Kidney glomerular epithelial cell (primary cell): ENCODE measurements around the gene NFXL1.
"Not testable (repeated sequence)": the region's sequence is repeated elsewhere in the genome, so short reads cannot be mapped to it uniquely, and the experiment has no call there.

Experiments used
- DNase-seq: peaks from one replicate; lab custom pipeline; 2025; lab: John Stamatoyannopoulos, UW

NFXL1 gene

DNA sequence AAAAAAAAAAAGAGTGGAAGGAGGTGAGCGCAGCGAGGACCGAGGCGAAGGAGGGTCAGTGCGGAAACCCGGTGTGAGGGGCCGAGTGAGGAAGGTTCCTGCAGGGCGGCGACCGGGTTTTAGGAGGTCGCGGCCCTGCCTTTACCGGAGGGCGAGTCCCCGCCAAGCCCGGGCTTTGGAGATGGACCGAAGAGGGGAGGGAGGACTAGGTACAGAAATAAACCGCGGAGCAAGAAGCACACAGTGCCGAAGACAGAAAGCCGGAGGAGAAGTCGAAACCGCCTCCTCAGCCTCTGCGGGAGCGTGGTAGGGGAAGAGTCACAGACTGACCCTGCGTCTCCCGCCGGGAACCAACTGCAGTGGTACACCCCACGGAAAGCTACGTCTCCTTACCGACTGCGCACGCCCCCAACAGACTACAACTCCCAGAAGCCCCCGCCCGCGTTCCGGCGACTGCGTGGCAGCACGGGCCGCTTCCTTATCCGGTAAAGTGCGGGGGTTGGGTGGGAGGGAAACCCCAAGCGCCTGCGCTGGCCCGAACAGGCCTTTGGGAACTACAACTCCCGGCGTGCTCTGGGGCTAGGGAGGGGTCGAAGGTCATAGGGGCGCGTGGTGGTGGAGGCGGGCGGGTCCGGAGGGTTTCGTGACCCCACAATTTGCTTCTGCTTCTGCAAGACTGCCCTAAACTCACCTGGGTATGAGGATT lies at the start of gene NFXL1:
Gene NFXL1 (minus strand): TSS at position 364 of the 706 bp plus-strand sequence. CDS start 380 bp downstream, outside the sequence.
- DNase-seq, result peak; percentile 90

DNA sequence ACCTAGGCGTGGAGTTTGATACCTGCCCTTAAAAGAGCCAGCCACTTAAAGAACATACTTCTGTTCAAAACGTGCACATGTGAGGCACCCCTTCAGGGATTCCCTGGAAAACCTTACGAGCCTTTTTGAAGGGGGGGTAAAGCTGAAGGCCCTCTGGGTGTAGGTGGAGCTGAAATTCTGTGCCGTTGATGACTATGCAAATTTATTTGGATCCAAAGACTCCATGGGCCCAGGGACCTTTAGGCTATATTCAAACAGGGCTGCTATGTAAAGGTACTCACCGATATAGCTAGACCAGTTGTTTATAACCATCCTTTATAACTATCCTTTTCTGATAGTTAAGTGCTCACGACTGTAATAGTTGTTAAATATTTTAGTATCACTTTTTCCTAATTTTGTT lies 40.3 kb upstream of the NFXL1 start:
- no peak for DNase-seq

DNA sequence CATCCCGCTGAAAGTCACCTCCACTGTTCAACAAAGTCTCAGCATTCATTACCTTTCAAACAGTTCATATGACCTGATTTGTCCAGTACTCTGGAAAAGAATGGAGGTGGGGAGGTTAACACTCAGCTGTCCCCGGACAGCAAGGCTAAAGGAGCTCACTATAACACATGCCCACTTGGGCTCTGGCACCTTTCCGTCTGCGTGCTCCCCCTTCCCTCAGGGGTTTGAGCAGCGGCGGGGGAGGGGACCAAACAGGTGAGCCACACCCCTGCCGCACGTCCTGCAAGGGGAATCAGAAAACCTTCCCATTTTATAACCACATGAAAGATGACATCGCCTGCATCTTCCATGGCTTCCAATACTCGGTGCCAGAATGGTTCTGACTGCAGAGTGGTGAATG lies 39.9 kb upstream of the NFXL1 start:
- no peak for DNase-seq

DNA sequence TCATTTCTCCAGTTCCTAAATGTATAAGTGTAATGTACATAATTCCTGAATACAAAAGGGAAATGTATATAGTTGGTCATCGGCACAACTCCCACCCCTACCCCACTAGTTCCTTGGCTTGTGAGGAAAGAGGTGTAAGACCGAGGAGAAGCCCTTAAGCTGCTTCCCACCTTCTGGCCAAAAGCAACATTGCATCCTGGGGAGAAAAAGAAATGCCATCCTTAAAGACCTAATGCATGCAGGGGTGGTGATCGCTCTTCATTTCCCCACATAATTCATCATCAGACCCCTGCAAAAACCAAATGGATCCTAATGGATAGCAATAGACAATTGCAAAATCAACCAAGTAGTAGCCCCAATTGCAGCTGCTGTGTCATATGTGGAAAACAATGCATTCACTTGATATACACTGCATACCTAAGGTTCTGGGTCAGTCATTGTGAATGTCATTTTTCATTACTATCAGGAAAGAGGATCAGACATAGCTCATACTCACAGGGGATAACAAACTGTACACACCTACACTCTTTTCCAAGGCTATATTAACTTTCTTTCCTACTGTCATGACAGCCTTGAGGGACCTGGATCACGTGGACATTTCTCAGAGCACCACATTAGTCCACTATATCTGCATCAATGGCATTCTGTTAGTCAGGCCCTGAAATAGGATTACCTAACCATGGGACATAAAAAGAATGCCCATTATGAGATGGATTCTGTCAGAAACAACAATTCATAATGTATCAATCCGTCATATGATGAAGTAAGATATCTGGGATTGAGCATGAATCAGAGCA lies 31.7 kb upstream of the NFXL1 start:
- no peak for DNase-seq

DNA sequence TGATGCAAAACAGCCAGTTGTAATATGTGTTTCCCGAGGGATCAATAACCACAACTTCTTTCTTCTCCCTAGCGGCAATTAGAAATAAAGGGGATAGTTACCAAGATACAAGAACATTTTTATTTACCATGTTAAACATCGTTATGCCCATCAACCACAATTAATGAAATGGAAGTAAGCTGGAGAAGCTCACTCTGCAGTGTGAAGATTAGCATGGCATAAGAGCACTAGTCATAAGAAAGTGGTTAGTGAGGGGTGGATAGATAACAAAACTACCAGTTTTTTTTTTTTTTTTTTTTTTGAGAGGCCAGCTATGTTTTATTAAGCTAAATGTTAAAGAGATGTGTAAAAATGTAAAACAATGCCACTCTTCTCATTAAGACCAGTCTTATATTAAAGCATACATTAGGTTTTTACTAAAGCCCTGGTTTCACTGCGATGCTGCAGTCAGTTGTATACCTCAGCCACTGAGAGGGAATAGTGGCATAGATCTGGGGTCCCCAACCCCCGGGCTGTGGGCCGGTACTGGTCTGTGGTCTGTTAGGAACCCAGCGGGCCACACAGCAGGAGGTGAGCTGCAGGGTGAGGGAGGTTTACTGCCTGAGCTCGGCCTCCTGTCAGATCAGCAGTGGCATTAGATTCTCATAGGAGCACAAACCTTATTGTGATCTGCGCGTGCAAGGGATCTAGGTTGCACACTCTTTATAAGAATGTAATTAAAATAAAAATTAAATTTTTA lies 27.9 kb upstream of the NFXL1 start:
- DNase-seq, result no peak

DNA sequence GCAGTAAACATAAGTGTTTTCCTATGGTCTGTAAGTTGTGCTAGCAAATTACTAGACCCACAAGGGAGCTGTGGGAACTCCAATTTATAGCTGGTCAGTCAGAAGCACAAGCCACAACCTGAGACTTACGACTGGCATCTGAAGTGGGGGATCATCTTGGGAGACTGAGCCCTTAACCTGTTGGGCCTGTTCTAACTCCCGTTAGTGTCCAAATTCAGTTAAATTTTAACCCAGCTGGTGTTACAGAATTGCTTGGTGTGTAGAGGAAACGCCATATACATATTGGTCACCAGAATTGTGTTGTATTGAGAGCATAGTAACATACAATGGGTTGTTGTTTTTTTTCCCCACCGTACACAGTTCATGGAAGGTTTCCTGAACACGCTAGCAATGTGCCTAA lies 25.1 kb upstream of the NFXL1 start:
- DNase-seq, result no peak

DNA sequence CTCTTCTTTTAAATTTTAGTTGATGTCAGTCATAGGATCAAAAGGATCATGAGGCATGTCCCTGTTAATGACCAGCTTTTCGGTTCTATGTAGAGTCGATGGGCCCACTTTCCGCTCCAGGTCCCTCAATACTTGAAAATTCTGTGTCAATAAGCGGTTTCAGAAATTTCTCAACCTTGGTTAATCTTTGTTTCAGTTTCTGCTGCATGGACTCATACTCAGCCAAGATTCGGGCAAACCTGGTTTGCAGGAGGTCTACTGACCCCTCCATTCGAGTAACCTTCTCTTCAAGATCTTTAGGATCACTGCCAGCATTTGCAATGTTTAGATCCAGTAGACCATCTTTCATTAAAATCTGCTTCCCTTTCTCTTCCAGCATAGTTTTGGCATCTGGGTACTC lies 22.0 kb upstream of the NFXL1 start:
- no peak for DNase-seq

DNA sequence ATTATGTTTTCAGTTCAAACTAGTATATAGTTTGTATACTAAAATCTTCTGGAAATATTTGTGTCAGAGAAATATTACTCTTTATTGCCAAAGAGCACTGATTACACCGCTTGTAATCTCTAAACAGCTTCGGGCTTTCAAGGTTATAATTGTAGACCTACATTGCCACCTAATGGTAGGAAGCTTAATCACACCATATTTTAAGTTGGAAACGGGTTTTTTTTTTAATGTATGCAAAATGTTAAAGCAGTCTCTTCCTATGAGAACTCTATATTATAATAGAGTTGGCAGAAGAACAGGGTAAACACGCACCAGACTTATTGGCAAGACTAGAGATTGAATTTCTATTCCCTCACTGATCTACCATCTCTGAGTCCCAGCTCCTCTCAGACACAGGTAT lies 19.5 kb upstream of the NFXL1 start:
- DNase-seq, result peak; percentile 24

DNA sequence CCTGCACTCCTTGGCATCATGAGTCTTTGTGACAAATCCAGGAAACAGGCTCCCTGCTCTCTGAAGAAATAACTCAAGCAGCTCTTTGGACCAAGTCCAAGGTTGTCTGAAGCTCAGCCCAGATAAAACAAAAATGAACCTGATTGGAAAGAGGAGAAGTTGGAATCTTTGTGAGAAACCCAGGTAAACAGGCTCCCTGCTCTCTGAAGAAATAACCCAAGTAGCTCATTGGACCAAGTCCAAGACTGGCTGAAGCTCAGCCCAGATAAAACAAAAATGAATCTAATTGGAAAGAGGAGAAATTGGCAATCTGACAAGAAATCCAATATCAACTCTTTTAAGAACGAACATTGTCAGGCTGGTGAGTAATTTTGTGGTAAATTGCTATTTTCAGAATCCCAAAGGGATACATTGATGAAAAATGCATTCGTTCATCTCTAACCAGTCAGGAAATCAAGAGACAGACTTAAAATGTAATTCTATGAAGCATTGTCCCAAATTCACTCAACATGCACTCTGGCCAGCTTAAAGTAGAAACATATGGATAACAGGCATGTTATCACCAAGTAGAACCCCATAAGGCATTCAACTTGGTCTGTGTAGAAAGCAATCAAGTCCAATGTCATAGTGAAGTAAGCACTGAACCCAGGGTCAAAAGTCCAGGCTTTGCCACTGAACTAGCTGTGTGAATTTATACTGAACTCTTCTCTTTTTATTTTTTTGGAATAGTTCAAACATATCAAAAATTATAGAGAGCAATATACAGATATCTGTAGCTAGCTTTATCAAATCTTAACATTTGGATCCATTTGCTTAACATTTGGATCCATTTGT lies 16.8 kb upstream of the NFXL1 start:
- no peak for DNase-seq

DNA sequence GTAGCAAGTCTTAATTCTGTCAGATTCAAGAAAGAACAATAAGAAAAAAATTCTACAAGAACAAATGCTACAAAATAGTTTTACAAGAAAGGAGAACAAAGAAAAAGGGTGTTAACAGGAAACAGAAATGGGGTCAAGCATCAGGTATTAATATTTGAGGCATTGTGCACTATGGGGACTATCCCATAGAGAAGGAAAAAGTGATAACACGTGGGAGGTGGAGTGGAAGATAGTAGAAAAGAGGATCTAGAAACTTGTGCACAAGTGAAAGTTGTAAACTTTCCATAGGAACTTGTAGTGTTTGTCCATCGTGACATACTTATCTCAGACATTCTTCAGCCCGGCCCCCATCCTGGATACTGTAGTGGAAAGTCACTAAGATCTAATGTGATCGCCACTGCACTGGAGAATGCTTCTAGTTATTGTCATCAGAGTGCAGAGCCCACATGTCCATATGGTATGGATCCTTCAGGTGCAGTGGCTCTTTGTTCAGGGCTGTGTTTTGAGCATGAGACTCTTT lies 15.4 kb upstream of the NFXL1 start:
- DNase-seq, result no peak

DNA sequence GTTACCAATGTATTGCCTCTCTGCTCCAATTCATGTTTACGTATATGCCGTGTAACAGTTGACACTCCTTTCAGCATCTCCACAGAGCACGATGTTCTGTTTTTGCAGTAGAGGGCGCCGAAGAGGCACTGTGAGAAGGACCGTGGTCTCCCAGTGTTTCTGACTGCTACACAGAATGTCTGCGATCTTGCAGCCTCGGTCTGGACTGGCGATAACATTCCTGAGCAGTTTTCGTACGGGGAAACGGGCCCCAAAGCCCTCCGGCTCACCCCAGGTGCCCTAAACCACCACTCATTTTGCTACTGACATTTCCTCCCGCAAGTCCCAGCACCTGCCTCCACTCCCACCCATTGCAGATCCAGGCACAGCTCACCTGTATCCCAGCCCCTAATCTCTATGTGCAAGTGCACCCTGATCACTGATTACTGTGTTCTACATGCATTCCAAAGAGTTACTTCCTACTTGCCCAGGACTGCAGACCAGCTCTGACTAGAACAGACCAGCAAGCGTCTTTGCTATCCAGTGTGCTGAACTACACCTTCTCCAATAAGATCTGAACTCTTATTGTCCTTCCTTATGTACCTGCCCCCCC lies 12.4 kb upstream of the NFXL1 start:
- peak; percentile 29 for DNase-seq

DNA sequence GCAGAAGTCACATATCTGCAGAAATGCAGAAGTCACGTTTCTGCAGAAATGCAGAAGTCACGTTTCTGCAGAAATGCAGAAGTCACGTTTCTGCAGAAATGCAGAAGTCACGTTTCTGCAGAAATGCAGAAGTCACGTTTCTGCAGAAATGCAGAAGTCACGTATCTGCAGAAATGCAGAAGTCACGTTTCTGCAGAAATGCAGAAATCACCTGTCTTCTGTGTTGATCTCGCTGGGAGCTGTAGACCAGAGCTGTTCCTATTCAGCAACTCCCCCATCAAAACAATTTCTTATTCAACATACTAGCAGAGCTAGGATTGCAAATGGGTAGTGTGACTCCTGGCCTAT lies 8.9 kb upstream of the NFXL1 start:
- DNase-seq, result not testable (repeated sequence)

DNA sequence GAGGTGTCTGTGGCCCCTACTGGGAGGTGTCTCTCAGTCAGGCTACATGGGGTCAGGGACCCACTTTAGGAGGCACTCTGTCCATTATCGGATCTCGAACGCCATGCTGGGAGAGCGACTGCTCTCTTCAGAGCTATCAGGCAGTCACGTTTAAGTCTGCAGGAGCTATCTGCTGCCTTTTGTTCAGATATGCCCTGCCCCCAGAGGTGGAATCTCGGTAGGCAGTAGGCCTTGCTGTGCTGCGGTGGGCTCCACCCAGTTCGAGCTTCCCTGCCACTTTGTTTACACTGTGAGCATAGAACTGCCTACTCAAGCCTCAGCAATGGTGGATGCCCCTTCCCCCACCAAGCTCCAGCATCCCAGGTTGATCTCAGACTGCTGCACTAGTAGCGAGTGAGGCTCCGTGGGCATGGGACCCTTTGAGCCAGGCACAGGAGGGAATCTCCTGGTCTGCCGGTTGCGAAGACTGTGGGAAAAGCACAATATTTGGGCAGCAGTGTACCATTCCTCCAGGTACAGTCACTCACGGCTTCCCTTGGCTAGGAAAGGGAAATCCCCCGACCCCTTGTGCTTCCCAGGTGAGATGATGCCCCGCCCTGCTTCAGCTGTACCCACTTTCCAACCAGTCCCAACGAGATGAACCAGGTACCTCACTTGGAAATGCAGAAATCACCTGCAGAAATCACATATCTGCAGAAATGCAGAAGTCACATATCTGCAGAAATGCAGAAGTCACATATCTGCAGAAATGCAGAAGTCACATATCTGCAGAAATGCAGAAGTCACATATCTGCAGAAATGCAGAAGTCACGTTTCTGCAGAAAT lies 8.3 kb upstream of the NFXL1 start:
- DNase-seq, result not testable (repeated sequence)

DNA sequence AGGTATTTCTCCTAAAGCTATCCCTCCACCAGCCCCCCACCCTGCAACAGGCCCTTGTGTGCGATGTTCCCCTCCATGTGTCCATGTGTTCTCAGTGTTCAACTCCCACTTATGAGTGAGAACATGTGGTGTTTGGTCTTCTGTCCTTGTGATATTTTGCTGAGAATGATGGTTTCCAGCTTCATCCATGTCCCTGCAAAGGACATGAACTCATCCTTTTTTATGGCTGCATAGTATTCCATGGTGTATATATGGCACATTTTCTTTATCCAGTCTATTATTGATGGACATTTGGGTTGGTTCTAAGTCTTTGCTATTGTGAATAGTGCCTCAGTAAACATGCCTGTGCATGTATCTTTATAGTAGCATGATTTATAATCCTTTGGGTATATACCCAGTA lies 2.8 kb upstream of the NFXL1 start:
- DNase-seq, result not testable (repeated sequence)

DNA sequence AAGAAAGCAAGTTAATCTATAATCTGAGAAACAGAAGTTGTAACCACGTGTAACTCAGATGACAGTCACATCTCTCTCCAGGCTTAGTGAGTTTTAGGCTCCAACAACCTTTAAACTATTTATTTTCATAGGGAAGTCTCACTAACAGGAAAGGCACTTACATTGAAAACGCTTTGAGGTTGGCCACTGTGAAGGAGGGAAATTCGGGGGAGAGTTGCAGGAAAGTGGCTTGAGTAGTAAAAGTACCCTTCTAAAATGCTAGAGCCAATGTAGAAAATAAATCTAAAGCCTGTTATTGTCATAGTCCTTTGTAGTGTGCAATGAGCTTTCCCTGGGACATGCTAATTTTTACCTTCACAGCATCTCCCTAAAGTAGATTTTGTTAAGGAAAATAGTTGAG lies 995 bp upstream of the NFXL1 start:
- no peak for DNase-seq

DNA sequence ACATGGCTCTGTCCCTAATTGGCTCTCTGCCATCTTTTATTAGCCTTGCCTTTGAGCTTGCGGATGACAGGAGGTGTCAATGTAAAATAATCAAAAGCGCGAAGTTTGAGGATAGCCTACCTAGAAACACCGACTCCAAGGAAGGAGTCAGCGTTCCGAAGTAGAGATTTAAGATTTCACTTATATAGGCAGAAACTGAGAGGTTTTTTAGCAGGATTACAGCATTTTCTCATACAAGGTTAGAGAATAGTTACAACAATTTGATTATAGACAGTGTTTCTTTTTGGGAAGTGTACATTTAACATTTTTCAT lies 499 bp upstream of the NFXL1 start:
- DNase-seq, result no peak

DNA sequence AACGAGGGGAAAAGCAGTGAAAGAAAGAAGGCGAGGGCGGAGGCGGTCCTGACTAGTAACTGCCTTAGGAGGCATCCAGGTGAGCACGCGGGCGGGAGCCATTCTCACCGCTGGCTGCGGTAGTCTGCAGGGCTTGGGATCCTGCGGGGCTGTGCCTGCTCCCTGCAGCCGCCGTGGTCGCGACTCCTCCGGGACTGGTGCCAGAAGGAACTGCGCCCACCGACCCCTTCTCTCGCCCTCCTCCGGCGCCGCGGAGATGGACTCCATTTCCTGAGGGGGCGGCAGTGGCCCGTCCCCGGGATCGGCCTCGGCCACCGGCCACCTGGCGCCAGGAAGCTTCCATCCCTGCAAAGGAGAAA lies 543 bp downstream of the NFXL1 start:
- no peak for DNase-seq

DNA sequence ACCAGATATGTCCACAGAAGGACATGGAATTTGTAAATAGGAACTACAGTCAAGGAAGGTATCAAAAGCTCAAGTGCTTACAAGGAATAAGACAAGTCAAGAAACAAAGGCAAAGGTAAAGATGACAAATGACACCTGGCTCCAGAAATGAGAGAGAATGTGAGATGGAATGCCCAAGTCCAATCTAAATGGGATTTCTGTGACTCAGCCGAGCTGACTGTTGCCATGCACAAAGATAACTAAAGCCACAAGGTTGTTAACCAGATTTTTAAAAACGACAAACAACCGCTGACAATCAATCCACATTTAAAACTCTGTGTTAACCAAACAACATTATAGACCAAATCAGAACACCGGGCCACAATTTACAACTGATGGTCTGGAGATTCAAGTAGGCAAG lies 1.1 kb downstream of the NFXL1 start:
- DNase-seq, result peak; percentile 21

DNA sequence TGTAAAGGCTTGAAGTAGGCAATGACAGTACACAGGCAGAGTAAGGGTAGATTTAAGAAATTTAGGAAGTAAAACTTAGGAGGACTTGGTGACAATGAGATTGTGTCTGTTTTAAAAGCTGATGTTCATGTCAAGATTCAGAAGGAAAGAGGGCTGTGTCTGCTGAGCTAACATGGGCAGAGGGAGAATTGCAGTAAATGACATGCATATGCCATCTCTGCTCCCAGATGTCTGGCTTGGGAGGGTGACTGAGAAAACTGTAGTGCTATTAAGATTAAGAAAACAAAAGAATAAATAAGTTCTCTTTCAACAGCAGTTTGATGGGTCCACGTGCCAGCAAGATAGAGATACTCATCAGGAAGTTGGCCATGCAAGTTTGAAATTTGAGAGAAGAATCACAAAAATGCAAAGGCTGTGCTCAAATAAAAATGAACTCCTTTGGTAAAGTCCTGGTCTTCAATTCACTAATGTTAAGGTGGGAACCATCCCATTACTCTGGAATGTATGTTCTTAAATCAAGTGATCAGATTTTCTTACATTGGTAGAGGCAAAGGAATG lies 7.2 kb downstream of the NFXL1 start:
- DNase-seq, result no peak

DNA sequence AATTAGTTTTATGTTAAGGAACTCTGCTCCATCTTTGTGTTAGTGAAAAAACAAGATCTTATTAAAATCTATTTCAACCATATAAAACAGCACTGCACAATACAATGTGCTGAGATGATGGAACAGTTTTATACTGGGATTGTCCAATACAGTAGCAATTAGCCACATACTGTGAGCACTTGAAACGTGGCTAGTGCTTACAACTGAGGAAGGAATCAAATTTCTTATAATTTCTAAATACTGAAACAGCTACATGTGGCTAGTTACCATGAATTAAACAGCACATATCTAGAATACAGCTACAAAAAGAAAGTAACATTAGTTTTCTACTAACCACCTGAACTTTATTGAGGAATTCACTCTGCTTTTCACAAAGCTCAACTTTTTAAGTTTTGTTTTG lies 14.7 kb downstream of the NFXL1 start:
- no peak for DNase-seq

DNA sequence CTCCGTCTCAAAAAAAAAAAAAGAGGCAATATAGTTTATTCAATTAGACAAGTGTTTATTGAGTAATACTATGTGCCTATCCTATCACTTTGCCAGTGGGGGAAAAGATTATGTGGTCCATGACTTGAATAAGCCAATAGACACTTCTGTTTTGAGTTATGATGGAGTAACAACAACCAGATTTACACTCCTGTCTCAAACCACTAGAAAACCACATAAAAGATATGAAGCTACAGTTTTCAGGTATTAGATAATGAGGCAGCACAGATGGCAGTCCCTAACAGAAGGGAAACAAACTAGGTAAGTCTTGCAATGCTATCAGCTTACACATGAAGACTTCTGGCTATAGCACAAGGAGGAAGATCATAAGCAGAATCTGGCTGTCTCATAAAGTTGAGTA lies 22.5 kb downstream of the NFXL1 start:
- DNase-seq, result no peak
